Astrocyte of the spinal cord (primary cell): Measurements from ENCODE around the gene C1GALT1.
"Not testable (repeated sequence)": the region's sequence is repeated elsewhere in the genome, so short reads cannot be mapped to it uniquely, and the experiment has no call there.

Experiments
- DNase-seq: peaks from one replicate; pipeline ENCODE4 v3.0.0; 2011; ENCODE audit warnings: low read depth, low spot score
- H3K4me3 ChIP-seq: 2 replicates; pipeline ENCODE4 v1.5.1; 2011; ENCODE audit warnings: low read depth, mild to moderate bottlenecking, low read length, moderate library complexity
- in situ Hi-C: cut with HindIII; loops from 2 replicates; pipeline ENCODE4 v1.10.0; 2017; ENCODE audit warnings: low sequenced_read_pairs
- TF ChIP-seq, protein P1 (sequence below): IDR thresholded peaks from 2 replicates; pipeline ENCODE4 v1.5.1; 2012; ENCODE audit warnings: low read depth, mild to moderate bottlenecking, low read length, inconsistent platforms

C1GALT1 gene

DNA sequence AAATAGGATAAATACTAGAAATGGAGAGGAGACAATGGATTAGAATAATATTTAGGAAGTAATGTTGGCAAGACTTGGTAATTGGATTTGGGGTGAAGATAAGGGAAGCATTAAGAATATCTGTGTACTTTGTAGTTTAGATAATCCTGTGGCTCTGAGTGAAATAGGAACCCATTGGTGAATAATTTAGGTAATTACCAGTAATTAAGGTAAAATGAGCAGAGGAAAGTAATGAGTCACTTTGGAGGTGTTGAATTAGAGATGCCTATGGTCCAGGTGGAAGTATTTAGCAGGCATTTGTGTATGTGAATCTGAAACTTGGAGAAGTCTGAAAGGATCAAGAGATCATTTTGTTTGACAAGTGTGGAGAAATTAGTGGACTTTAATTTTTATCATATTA, 5.7 kb downstream of the C1GALT1 start:
- TF ChIP-seq, protein P1, sequence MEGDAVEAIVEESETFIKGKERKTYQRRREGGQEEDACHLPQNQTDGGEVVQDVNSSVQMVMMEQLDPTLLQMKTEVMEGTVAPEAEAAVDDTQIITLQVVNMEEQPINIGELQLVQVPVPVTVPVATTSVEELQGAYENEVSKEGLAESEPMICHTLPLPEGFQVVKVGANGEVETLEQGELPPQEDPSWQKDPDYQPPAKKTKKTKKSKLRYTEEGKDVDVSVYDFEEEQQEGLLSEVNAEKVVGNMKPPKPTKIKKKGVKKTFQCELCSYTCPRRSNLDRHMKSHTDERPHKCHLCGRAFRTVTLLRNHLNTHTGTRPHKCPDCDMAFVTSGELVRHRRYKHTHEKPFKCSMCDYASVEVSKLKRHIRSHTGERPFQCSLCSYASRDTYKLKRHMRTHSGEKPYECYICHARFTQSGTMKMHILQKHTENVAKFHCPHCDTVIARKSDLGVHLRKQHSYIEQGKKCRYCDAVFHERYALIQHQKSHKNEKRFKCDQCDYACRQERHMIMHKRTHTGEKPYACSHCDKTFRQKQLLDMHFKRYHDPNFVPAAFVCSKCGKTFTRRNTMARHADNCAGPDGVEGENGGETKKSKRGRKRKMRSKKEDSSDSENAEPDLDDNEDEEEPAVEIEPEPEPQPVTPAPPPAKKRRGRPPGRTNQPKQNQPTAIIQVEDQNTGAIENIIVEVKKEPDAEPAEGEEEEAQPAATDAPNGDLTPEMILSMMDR: no peak
- in situ Hi-C loops: no loop called here

DNA sequence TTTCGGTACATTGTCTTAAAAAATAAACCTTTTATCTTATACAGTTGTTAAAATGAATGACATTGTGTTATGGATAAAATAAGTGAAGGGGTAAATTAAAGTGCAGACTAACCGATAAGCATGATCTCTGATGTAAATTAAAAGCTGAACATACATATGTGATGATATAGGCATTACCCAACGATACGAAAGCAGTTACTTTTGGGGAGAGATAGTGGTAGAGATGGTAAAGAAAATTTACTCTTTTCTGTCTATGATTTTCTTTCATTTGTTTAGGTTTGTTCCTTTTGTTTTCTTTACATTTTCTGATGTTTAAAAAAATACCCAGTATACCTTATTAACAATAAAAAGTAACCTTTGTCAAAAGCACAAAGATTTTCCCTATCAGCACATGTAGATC, 6.4 kb downstream of the C1GALT1 start:
- no peak overlapping the region for H3K4me3 ChIP-seq
- TF ChIP-seq, protein P1: no peak
- DNase-seq: no peak
- in situ Hi-C loops: no loop called here

More for the DNA sequence above, 5.7 kb downstream of the C1GALT1 start:
- DNase-seq: no peak
- no peak overlapping the region for H3K4me3 ChIP-seq

DNA sequence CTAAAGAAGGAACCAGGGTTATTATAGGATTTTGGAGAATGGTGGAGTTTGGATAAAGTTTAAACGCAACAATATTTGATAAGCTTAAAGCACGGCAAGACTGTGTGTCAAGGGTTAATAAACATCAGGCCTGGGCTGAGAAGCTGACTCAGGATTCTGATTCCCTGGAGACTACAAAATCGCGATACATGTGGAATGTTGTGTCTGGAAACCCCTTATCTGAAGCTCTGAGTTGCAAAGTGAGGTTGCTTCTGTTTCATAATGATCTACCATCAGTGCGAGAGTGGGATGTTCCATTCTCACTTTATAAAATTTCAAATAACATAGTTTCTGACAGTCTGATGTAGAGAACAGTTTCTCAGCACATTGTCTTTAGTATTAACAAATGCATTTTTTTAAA, 7.8 kb downstream of the C1GALT1 start:
- TF ChIP-seq, protein P1: no peak
- no peak overlapping the region for H3K4me3 ChIP-seq
- in situ Hi-C loops: no loop called here
- peak; percentile 52 for DNase-seq

DNA sequence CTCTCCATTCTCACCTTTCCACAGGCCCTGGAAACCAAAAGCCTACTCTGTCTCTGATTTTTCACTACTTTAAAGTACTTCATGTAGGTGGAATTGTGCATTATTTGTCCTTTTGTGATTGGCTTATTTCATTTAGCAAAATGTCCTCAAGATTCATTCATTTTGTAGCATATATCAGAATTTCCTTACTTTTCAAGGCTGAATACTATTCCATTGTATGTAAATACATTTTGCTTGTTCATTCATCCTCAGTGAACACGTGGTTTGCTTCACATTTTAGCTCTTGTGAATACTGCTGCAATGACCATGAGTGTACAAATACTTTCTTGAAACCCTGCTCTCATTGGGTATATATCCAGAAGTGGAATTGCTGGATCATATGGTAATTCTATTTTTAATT, 8.8 kb downstream of the C1GALT1 start:
- TF ChIP-seq, protein P1: no peak
- DNase-seq: no peak
- in situ Hi-C loops: no loop called here
- no peak overlapping the region for H3K4me3 ChIP-seq

DNA sequence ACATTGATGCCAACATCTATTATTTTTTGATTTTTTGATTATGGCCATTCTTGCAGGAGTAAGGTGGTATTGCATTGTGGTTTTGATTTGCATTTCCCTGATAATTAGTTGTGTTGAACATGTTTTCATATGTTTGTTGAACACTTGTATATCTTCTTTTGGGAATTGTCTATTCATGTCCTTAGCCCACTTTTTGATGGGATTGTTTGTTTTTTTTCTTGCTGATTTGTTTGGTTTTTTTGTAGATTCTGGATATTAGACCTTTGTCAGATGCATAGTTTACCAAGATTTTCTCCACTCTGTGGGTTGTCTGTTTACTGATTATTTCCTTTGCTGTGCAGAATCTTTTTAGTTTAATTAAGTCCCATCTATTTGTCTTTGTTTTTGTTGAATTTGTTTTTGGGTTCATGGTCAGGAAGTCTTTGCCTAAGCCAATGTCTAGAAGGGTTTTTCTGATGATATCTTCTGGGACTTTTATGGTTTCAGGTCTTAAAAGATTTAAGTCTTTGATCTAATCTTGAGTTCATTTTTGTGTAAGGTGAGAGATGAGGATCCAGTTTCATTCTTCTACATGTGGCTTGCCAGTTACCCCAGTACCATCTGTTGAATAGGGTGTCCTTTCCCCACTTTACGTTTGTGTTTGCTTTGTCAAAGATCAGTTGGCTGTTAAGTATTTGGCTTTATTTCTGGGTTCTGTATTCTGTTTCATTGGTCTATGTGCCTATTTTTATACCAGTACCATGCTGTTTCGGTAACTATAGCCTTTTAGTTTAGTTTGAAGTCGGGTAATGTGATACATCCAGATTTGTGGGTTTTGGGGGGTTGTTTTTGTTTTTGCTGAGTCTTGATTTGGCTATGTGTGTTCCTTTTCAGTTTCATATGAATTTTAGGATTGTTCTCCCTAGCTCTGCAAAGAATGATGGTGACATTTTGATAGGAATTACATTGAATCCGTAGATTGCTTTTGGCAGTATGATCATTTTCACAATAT, 10.7 kb downstream of the C1GALT1 start:
- DNase-seq, H3K4me3 ChIP-seq, in situ Hi-C loops: not testable (repeated sequence)

DNA sequence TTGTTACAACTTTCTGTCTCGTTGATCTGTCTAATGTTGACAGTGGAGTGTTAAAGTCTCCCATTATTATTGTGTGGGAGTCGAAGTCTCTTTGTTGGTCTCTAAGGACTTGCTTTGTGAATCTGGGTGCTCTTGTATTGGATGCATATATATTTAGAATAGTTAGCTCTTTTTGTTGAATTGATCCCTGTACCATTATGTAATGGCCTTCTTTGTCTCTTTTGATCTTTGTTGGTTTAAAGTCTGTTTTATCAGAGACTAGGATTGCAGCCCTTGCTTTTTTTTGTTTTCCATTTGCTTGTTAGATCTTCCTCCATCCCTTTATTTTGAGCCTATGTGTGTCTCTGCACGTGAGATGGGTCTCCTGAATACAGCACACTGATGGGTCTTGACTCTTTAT, 17.2 kb downstream of the C1GALT1 start:
- DNase-seq, in situ Hi-C loops, H3K4me3 ChIP-seq: not testable (repeated sequence)

DNA sequence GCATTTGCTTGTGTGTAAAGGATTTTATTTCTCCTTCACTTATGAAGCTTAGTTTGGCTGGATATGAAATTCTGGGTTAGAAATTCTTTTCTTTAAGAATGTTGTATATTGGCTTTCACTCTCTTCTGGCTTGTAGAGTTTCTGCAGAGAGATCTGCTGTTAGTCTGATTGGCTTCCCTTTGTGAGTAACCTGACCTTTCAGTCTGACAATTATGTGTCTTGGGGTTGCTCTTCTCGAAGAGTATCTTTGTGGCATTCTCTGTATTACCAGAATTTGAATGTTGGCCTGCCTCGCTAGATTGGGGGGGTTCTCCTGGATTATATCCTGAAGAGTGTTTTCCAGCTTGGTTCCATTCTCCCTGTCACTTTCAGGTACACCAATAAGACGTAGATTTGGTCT, 17.9 kb downstream of the C1GALT1 start:
- H3K4me3 ChIP-seq, in situ Hi-C loops: not testable (repeated sequence)

DNA sequence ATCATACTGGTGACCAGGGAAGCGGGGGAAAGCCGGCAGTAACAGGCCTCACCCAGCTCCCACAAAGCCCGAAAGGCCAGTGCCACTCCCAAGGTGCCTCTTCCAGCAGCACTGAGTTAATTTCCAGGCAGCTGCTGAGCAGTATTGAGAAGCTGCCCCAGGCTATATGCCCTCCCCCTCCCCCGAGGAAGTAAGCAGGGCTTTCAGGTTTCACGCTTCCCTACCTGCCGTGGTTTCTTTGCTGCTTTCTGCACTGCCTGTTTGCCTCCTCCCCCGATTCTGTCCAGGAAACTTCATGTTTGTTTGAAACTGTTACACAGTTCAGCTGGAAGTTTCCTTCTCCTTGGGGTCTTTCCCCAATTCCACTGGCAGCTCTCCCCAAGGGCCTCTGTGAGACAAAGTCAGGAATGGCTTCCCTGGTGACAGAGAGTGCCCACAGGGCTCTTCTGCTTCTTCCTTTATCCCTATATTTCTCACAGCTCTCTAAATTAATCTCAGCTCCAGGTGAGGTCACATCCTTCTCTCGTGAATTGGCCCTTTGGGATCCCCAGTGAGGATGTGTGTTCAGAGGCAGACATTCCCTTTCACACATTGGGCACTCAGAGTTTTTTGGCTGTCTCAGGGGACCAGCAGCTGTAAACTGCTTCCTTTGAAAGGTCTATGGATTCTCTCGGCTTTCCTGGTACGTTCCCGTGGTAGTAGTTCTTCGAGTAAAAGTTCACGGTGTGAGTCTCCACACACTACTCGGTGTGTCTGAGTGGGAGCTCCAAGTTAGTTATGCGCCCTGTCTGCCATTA, 19.4 kb downstream of the C1GALT1 start:
- in situ Hi-C loops: no loop called here
- no peak overlapping the region for H3K4me3 ChIP-seq
- TF ChIP-seq, protein P1: no peak
- no peak for DNase-seq

More for the DNA sequence above, 17.9 kb downstream of the C1GALT1 start:
- not testable (repeated sequence) for DNase-seq
